Glutamatergic neuron (in vitro differentiated cells): ENCODE results near the gene FAM83G. TPM values are rescaled to one million over a fixed set of nuclear protein-coding genes. Genes with fewer than 3 reads are reported as not detected.

Experiments used
- DNase-seq: peaks from one replicate; pipeline ENCODE4 v3.0.0; 2022
- H3K27ac Mint-ChIP-seq: one replicate; pipeline ENCODE4 v1.8.0; 2020; ENCODE audit warnings: mild to moderate bottlenecking, mixed read lengths, inconsistent platforms; ENCODE audit not compliant: unreplicated experiment
- H3K27me3 Mint-ChIP-seq: one replicate; pipeline ENCODE4 v1.8.0; 2020; ENCODE audit warnings: mild to moderate bottlenecking, moderate library complexity, mixed read lengths, inconsistent platforms; ENCODE audit not compliant: unreplicated experiment
- H3K36me3 Mint-ChIP-seq: one replicate; pipeline ENCODE4 v1.8.0; 2020; ENCODE audit warnings: mild to moderate bottlenecking, mixed read lengths, inconsistent platforms; ENCODE audit not compliant: unreplicated experiment
- H3K4me1 Mint-ChIP-seq: one replicate; pipeline ENCODE4 v1.8.0; 2020; ENCODE audit warnings: mild to moderate bottlenecking, low read depth, mixed read lengths, inconsistent platforms; ENCODE audit not compliant: unreplicated experiment
- H3K4me3 Mint-ChIP-seq: one replicate; pipeline ENCODE4 v1.8.0; 2020; ENCODE audit warnings: mild to moderate bottlenecking, mixed read lengths, inconsistent platforms; ENCODE audit not compliant: unreplicated experiment
- H3K9me3 Mint-ChIP-seq: one replicate; pipeline ENCODE4 v1.8.0; 2020; ENCODE audit warnings: mild to moderate bottlenecking, moderate library complexity, mixed read lengths, inconsistent platforms; ENCODE audit not compliant: unreplicated experiment
- CTCF ChIP-seq: fragments of 200-600 bp; sonication (generic); IDR thresholded peaks from one replicate; pipeline ENCODE4 v1.5.0; 2021; ENCODE audit not compliant: partially characterized antibody, unreplicated experiment
- total RNA-seq: library from RNA; stranded (reverse); fragmentation: NEBNext Ultra II Directional; extraction: Animal tissue kit (Norgen Biotek cat#: 25700); gene quantifications from one replicate; pipeline ENCODE4 v1.2.1, GENCODE V29; 2021; ENCODE audit not compliant: unreplicated experiment

The FAM83G gene
- total RNA-seq, 1 donor from 2014 or later: 2.0 TPM

GRCh38 chr17:18984273-18985114 is 20.1 kb downstream of the FAM83G start:
- Mint-ChIP-seq H3K27ac (no peak overlapping the region), H3K4me1 (no peaks in the 10 kb centered on the region), H3K4me3 (no peak overlapping the region), H3K9me3 (no peaks in the 10 kb centered on the region), H3K27me3 (no peaks in the 10 kb centered on the region), H3K36me3 (no peaks in the 10 kb centered on the region)
- DNase-seq: no peak
- TF ChIP-seq CTCF: no peak

GRCh38 chr17:18981642-18982424 is 22.7 kb downstream of the FAM83G start:
- no peak overlapping the region for H3K4me3 Mint-ChIP-seq
- no peaks in the 10 kb centered on the region for H3K4me1 Mint-ChIP-seq
- H3K9me3 Mint-ChIP-seq: no peaks in the 10 kb centered on the region
- no peak for TF ChIP-seq CTCF
- H3K27me3 Mint-ChIP-seq: no peaks in the 10 kb centered on the region
- no peaks in the 10 kb centered on the region for H3K36me3 Mint-ChIP-seq
- DNase-seq: no peak
- no peak overlapping the region for H3K27ac Mint-ChIP-seq

- no peaks in the 10 kb centered on the region for H3K4me1 Mint-ChIP-seq
- H3K36me3 Mint-ChIP-seq: no peaks in the 10 kb centered on the region
- no peak for TF ChIP-seq CTCF
- H3K27ac Mint-ChIP-seq: no peak overlapping the region
- H3K9me3 Mint-ChIP-seq: no peaks in the 10 kb centered on the region
- DNase-seq: no peak
- H3K4me3 Mint-ChIP-seq: no peak overlapping the region
- no peaks in the 10 kb centered on the region for H3K27me3 Mint-ChIP-seq
Observed at GRCh38 chr17:18981335-18981641, 23.3 kb downstream of the FAM83G start.

- H3K9me3 Mint-ChIP-seq: no peaks in the 10 kb centered on the region
- no peak for TF ChIP-seq CTCF
- no peaks in the 10 kb centered on the region for H3K4me1 Mint-ChIP-seq
- H3K27ac Mint-ChIP-seq: no peak overlapping the region
- no peaks in the 10 kb centered on the region for H3K27me3 Mint-ChIP-seq
- no peak for DNase-seq
- no peaks in the 10 kb centered on the region for H3K36me3 Mint-ChIP-seq
- H3K4me3 Mint-ChIP-seq: no peak overlapping the region
Observed at GRCh38 chr17:18980682-18981334, 23.8 kb downstream of the FAM83G start.
